Breast epithelium (tissue), 4 donors: Measurements from ENCODE around the gene NEURL3. TPM values are rescaled to one million over a fixed set of nuclear protein-coding genes. Genes with fewer than 3 reads are reported as not detected.
"Not testable (repeated sequence)": the region's sequence is repeated elsewhere in the genome, so short reads cannot be mapped to it uniquely, and the experiment has no call there.

ENCODE experiments used
- DNase-seq, 2 donors: peaks; one replicate each; pipeline ENCODE4 v3.0.0-alpha.2; 2019; ENCODE audit warnings: low spot score in 2 of 2
- H3K27ac ChIP-seq, 2 donors: fragments of 200-600 bp; sonication (generic) in 1 of 2; one replicate each; pipeline ENCODE4 v1.5.1; 2016 to 2019; ENCODE audit warnings: mild to moderate bottlenecking in 1 of 2
- H3K27me3 ChIP-seq, 2 donors: fragments of 200-600 bp; sonication (generic) in 1 of 2; one replicate each; pipeline versions ENCODE4 v1.5.1 to v1.6.0; 2017 to 2019; ENCODE audit warnings: control low read depth in 1 of 2, mild to moderate bottlenecking in 1 of 2
- H3K36me3 ChIP-seq: fragments of 200-600 bp; one replicate; pipeline ENCODE4 v1.5.1; 2019
- H3K4me1 ChIP-seq, 2 donors: fragments of 200-600 bp; sonication (generic); one replicate each; pipeline ENCODE4 v1.5.1; 2016 to 2019; ENCODE audit warnings: control low read depth in 1 of 2
- H3K4me3 ChIP-seq, 3 donors: fragments of 200-600 bp; sonication (generic); 1 replicate in 2 of 3; 2 replicates in 1 of 3; pipeline ENCODE4 v1.5.1; 2016 to 2019; ENCODE audit warnings: mild to moderate bottlenecking in 3 of 3, moderate library complexity in 2 of 3
- H3K9me3 ChIP-seq, 2 donors: fragments of 200-600 bp; sonication (generic) in 1 of 2; one replicate each; pipeline ENCODE4 v1.5.1; 2016 to 2019; ENCODE audit warnings: control low read depth in 1 of 2
- CTCF ChIP-seq, 3 donors: fragments of 450-650 bp; IDR thresholded peaks; one replicate each; pipeline ENCODE4 v1.5.1; 2016 to 2017; ENCODE audit warnings: antibody characterized with exemption in 3 of 3, mild to moderate bottlenecking in 3 of 3, moderate library complexity in 3 of 3
- POLR2A ChIP-seq: fragments of 450-650 bp; IDR thresholded peaks from one replicate; pipeline ENCODE4 v1.6.1; 2016; ENCODE audit warnings: antibody characterized with exemption, mild to moderate bottlenecking, moderate library complexity
- POLR2AphosphoS5 ChIP-seq, 3 donors: sonication (generic); formaldehyde crosslinking; IDR thresholded peaks; one replicate each; pipeline ENCODE4 v1.6.1; 2017; ENCODE audit warnings: antibody characterized with exemption in 3 of 3
- intact Hi-C: fragments of 100-400 bp; cut with DNase I; formaldehyde crosslinking; loops from one replicate; pipeline ENCODE4 v1.15.1; 2023; ENCODE audit warnings: low total_unique reads
- total RNA-seq, 3 donors: library from RNA; depleted of rRNA; stranded (reverse); fragments of >200 nt; gene quantifications; one replicate each; pipeline ENCODE4 v1.1.0, GENCODE V29; 2016

Gene NEURL3
- 1 to 10 TPM in 2 of 3 donors, not detected in 1; 4.3 to 6.1 TPM for total RNA-seq

GRCh38 chr2:96505231-96505889, at the start of gene NEURL3:
Gene NEURL3 (minus strand): TSS chr2:96505357. CDS start chr2:96505286, 71 bp downstream.
- Histone ChIP-seq H3K9me3 (no peaks in the 10 kb centered on the region), H3K4me3 (peak within 1 kb of the TSS in 1 of 3 donors; percentile 52), H3K27ac (peak within 1 kb of the TSS in 1 of 2 donors; percentile 1), H3K36me3 (no peaks in the 10 kb centered on the region), H3K27me3 (peaks cover 0 to 5% of the 10 kb centered on the region in 2 donors), H3K4me1 (no peaks in the 10 kb centered on the region)
- intact Hi-C loops, result loop anchor here (5.0 kb wide), 1 partner anchor 98 kb away; no protein-coding TSS in a partner anchor
- peak; percentile 17 to 40 for DNase-seq
- TF ChIP-seq POLR2A (no peak), POLR2AphosphoS5 (IDR thresholded peaks at IDR 0.05) (no peak), CTCF (IDR thresholded peaks at IDR 0.05) (no peak)

GRCh38 chr2:96554293-96555145, 49.4 kb upstream of the NEURL3 start:
- Histone ChIP-seq H3K27ac (peak overlapping the region; percentile 75 to 77), H3K4me1 (peaks cover 0 to 2% of the 10 kb centered on the region in 2 donors), H3K27me3 (no peaks in the 10 kb centered on the region), H3K4me3 (peak overlapping the region in 2 of 3 donors; percentile 33 to 36), H3K36me3 (peaks cover 13% of the 10 kb centered on the region), H3K9me3 (no peaks in the 10 kb centered on the region)
- TF ChIP-seq CTCF (IDR thresholded peaks at IDR 0.05), result peak; percentile 92 to 98 (median 97)
- no peak for TF ChIP-seq POLR2A
- TF ChIP-seq POLR2AphosphoS5 (IDR thresholded peaks at IDR 0.05), result peak in 1 of 3 donors; percentile 56
- peak; percentile 68 to 78 for DNase-seq
- intact Hi-C loops, result loop anchor here (5.0 kb wide), 2 partner anchors 142 to 1278 kb away; no protein-coding TSS in a partner anchor

- not testable (repeated sequence) for DNase-seq, H3K27me3 ChIP-seq, H3K4me1 ChIP-seq, H3K9me3 ChIP-seq
- intact Hi-C loops, result loop anchor here (5.0 kb wide), 2 partner anchors 142 to 1278 kb away; no protein-coding TSS in a partner anchor
- Histone ChIP-seq H3K4me3 (peak overlapping the region in 2 of 3 donors; percentile 33 to 36), H3K36me3 (peaks cover 13% of the 10 kb centered on the region), H3K27ac (peak overlapping the region; percentile 75 to 77)
Measured at GRCh38 chr2:96553957-96554292, 48.8 kb upstream of the NEURL3 start.

GRCh38 chr2:96553176-96553956, 48.2 kb upstream of the NEURL3 start:
- intact Hi-C loops, result loop anchor here (5.0 kb wide), 2 partner anchors 141 to 1279 kb away; no protein-coding TSS in a partner anchor
- no peak for TF ChIP-seq POLR2A
- TF ChIP-seq CTCF (IDR thresholded peaks at IDR 0.05), result no peak
- no peak for TF ChIP-seq POLR2AphosphoS5 (IDR thresholded peaks at IDR 0.05)
- no peak for DNase-seq
- Histone ChIP-seq H3K27me3 (no peaks in the 10 kb centered on the region), H3K27ac (peak overlapping the region in 1 of 2 donors; percentile 75), H3K9me3 (no peaks in the 10 kb centered on the region), H3K4me3 (no peak overlapping the region), H3K36me3 (peaks cover 13% of the 10 kb centered on the region), H3K4me1 (peaks cover 0 to 2% of the 10 kb centered on the region in 2 donors)
